GM12873 (cell line): ENCODE data around the gene CALN1.

Experiments used
- TF ChIP-seq, protein P1 (sequence below): IDR thresholded peaks from 2 replicates; pipeline ENCODE4 v1.5.1; 2012; ENCODE audit warnings: low read depth, mild to moderate bottlenecking, moderate library complexity, low read length, control low read depth; ENCODE audit not compliant: insufficient read depth; ENCODE audit errors: missing control alignments

CALN1 gene

DNA sequence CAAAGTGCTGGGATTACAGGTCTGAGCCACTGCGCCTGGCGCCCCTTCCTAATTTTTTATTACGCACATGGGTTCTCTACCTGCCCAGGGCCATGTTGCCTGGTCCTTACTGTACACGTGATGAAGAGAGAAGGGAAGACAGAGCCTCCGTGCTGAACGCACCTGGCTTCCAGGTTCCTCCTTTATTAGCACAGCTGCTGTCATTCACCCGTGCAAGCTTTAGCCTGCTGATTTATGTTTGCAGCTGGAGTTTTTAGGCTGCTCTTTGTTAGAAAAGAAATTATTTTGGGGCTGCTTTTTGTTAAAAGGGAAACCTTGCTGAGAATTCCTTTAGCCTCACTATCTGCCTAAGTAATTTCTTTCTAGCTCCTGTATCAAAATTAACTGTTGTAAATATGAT is 417.0 kb downstream of the CALN1 start:
- TF ChIP-seq, protein P1, sequence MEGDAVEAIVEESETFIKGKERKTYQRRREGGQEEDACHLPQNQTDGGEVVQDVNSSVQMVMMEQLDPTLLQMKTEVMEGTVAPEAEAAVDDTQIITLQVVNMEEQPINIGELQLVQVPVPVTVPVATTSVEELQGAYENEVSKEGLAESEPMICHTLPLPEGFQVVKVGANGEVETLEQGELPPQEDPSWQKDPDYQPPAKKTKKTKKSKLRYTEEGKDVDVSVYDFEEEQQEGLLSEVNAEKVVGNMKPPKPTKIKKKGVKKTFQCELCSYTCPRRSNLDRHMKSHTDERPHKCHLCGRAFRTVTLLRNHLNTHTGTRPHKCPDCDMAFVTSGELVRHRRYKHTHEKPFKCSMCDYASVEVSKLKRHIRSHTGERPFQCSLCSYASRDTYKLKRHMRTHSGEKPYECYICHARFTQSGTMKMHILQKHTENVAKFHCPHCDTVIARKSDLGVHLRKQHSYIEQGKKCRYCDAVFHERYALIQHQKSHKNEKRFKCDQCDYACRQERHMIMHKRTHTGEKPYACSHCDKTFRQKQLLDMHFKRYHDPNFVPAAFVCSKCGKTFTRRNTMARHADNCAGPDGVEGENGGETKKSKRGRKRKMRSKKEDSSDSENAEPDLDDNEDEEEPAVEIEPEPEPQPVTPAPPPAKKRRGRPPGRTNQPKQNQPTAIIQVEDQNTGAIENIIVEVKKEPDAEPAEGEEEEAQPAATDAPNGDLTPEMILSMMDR = no peak

DNA sequence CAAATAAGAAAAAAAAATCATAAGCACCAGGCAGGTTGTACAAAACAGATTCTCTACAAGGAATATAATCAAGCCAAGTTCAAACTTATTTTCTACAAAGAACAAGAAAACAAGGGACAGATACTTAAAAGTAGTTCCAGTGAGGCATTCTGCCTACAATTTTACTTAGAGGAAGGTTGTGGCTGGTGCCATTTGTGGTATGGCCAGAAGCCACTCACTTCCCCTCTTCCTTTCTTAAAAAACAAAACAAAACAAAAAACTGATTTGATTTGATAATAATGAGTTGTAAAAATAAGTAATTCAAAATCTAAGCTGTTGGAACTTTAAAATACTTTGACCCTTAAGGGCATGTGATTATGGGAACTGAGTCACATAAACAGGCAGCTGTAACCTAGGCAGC is 420.6 kb downstream of the CALN1 start:
- TF ChIP-seq, protein P1 = no peak

DNA sequence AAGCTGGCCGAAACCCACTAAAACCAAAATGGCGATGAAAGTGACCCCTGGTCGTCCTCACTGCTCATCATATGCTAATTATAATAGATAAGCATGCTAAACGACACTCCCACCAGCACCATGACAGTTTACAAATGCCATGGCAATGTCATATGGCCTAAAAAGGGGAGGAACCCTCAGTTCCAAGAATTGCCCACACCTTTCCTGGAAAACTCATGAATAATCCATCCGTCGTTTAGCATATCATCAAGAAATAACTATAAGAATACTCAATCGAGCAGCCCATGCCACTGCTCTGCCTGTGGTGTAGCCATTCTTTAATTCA is 422.0 kb downstream of the CALN1 start:
- TF ChIP-seq, protein P1 = no peak

DNA sequence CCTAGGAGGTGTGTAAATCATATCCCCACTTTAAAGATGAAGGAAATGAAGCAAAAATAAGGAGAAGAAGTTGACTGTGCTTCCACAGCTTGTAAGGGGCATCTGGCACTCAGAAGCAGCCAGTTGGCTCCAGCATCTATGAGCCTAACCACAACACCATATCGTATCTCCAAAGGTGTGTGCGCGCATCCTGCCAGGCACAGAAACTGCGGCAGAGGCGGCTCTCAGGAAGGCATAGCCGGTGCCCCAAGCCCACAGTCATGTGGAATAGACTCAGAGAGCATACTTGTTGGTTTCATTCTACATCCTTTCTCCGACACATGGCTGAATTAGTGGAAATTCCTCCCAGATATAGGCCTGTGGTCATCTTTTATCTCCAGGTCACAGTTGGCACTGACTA is 423.9 kb downstream of the CALN1 start:
- TF ChIP-seq, protein P1 = no peak

DNA sequence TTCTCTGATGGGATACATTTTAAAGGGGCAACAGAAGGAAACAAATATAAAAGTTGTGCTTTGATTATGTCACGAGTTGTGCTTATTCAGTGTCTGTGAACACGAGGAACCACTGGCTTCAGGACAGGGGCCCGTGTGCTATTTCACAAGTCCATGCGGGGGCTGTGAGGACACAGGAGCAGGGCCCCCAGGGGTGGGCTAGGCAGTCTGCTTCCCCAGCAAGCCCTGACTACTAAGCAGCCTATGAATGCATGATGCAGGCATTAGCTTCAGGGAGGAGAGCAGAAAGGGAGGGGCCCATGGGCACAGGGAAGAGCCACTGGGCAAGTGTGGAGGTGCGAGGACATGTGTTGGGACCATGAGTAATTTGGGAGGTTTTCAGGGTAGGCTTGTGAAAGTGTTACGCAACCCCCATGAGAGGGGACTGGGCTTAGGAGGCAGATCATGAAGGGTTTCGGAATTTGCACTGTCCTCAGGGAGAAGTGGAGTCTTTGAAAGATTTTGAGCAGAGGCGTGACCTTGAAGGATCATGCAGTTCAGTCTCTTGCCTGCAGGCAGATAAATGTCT is 424.9 kb downstream of the CALN1 start:
- TF ChIP-seq, protein P1 = no peak

DNA sequence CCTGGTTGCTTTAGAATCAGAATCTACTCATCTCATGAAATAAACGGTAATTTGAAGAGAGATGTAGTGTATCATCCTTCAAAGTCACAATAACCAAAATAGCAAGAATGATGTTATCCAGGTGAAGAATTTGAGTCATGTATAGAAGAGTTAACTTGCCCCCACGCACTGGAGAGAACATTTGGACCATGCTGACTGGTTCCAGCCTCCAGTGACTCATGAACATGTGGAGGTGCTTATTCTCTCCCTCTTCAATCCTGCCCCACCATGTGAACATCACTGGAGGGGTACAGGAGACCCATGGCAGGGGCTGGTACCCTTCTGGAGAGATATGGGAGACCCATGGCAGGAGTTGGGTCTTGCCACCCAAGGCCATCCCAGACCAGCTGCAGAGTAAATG is 427.8 kb downstream of the CALN1 start:
- TF ChIP-seq, protein P1 = no peak

DNA sequence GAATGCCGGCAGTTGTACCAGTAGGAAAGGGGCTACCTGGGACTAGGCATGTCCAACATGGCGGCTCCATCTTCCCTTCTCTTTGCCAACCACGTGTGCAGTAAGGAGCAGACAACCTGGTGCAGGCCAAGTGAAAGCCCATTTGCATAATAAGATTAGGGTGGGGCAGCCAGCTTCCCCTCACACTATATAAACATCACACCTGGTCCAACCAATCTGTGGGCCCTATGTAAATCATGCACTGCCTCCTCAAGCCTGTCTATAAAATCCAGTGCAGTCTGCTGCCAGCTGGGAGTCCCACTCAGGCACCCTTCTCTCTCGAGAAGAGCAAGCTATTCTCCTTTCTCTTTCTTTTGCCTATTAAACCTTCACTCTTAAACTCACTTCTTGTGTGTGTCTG is 429.3 kb downstream of the CALN1 start:
- TF ChIP-seq, protein P1 = no peak
